Right lobe of liver (tissue), 6 donors: ENCODE data around the gene LEKR1. TPM values are rescaled to one million over a fixed set of nuclear protein-coding genes. Genes with fewer than 3 reads are reported as not detected.
"Not testable (repeated sequence)": the region's sequence is repeated elsewhere in the genome, so short reads cannot be mapped to it uniquely, and the experiment has no call there.

ENCODE experiments used
- ATAC-seq, 4 donors: fragments of 200-7000 bp; cut with Tn5 transposase; one replicate each; pipeline ENCODE4 v1.9.1; 2020; ENCODE audit warnings: mild to moderate bottlenecking in 4 of 4, moderate library complexity in 4 of 4
- DNase-seq, 3 donors: peaks; one replicate each; pipeline ENCODE4 v3.0.0-alpha.2; 2020
- H3K27ac ChIP-seq, 3 donors: fragments of 200-600 bp; one replicate each; pipeline ENCODE4 v1.8.0; 2022
- H3K27me3 ChIP-seq, 2 donors: fragments of 200-600 bp; one replicate each; pipeline ENCODE4 v1.8.0; 2022
- H3K36me3 ChIP-seq, 4 donors: fragments of 200-600 bp; sonication (generic) in 1 of 4; one replicate each; pipeline versions ENCODE4 v1.5.1 to v1.8.0; 2017 to 2022; ENCODE audit warnings: control low read depth in 1 of 4
- H3K4me1 ChIP-seq, 4 donors: fragments of 200-600 bp; sonication (generic) in 1 of 4; one replicate each; pipeline versions ENCODE4 v1.5.1 to v1.8.0; 2017 to 2022; ENCODE audit warnings: control low read depth in 1 of 4
- H3K4me3 ChIP-seq, 3 donors: fragments of 200-600 bp; one replicate each; pipeline ENCODE4 v1.8.0; 2022
- H3K9me3 ChIP-seq, 4 donors: fragments of 200-600 bp; sonication (generic) in 1 of 4; one replicate each; pipeline versions ENCODE4 v1.5.1 to v1.8.0; 2017 to 2022; ENCODE audit warnings: control low read depth in 1 of 4
- CTCF ChIP-seq, 4 donors: fragments of 200-600 bp in 3 of 4; fragments of 450-650 bp in 1 of 4; IDR thresholded peaks; one replicate each; pipeline versions ENCODE4 v1.5.1 to v1.8.0; 2016 to 2022; ENCODE audit warnings: antibody characterized with exemption in 4 of 4, mild to moderate bottlenecking in 2 of 4
- POLR2A ChIP-seq: fragments of 450-650 bp; IDR thresholded peaks from one replicate; pipeline ENCODE4 v1.6.1; 2017; ENCODE audit warnings: antibody characterized with exemption, mild to moderate bottlenecking
- WGBS: methylation state at CpG from one replicate; pipeline ENCODE4 v1.1.6; 2018; ENCODE audit warnings: low coverage, low lambda C conversion rate; ENCODE audit not compliant: insufficient coverage; ENCODE audit errors: missing lambda C conversion rate; 5-methylcytosine and 5-hydroxymethylcytosine counted together
- intact Hi-C, 2 donors: fragments of 100-400 bp; cut with DNase I; formaldehyde crosslinking; loops; one replicate each; pipeline versions ENCODE4 v1.11.2 to v1.14.1; 2022
- total RNA-seq, 6 experiments: library from RNA; depleted of rRNA in 2 of 6; stranded (reverse); fragments of >200 nt in 2 of 6; fragmentation: NEBNext Ultra II Directional in 3 of 6; extraction: Animal tissue kit (Norgen Biotek cat#: 25700) in 3 of 6; gene quantifications; one replicate each; pipeline versions ENCODE4 v1.1.0 to v1.2.4, GENCODE V29; 2016 to 2023
- donor health status: DM: no; HTN: yes; CAD: no.
- donor health status: DM: no; HTN: no; CAD: no.
- donor health status: DM: no; HTN: no; CAD: no.
- donor health status: DM: no; HTN: yes; CAD: no.
- donor health status: DM: no; HTN: yes; CAD: no.

The LEKR1 gene
- total RNA-seq, 6 experiments from 2014 or later, result 0.49 to 1.4 (median 0.74) TPM; not detected in 2

- Histone ChIP-seq H3K4me1 (no peaks in the 10 kb centered on the region), H3K9me3 (no peaks in the 10 kb centered on the region), H3K36me3 (no peaks in the 10 kb centered on the region), H3K4me3 (no peak overlapping the region), H3K27me3 (no peaks in the 10 kb centered on the region), H3K27ac (no peak overlapping the region)
- TF ChIP-seq POLR2A (no peak), CTCF (IDR thresholded peaks at IDR 0.05) (no peak)
- intact Hi-C loops, result no loop called here
- WGBS, result 78% methylated on average over 2 of the region's 2 CpGs
- no peak for DNase-seq
- no peak for ATAC-seq
Measured at GRCh38 chr3:156862338-156862737, 36.2 kb downstream of the LEKR1 start.

- WGBS, result 69% methylated on average over 1 of the region's 2 CpGs
- Histone ChIP-seq H3K9me3 (no peaks in the 10 kb centered on the region), H3K27me3 (no peaks in the 10 kb centered on the region), H3K4me3 (no peak overlapping the region), H3K36me3 (no peaks in the 10 kb centered on the region), H3K27ac (no peak overlapping the region), H3K4me1 (no peaks in the 10 kb centered on the region)
- no peak for DNase-seq
- intact Hi-C loops, result no loop called here
- TF ChIP-seq POLR2A, result no peak
- TF ChIP-seq CTCF (IDR thresholded peaks at IDR 0.05), result no peak
- ATAC-seq, result no peak
Measured at GRCh38 chr3:156865732-156866131, 39.6 kb downstream of the LEKR1 start.

- TF ChIP-seq CTCF (IDR thresholded peaks at IDR 0.05) (no peak), POLR2A (no peak)
- DNase-seq (no peak), ATAC-seq (no peak)
- intact Hi-C loops, result no loop called here
- H3K4me3 ChIP-seq, result no peak overlapping the region
- no peaks in the 10 kb centered on the region for H3K9me3 ChIP-seq
- H3K36me3 ChIP-seq, result no peaks in the 10 kb centered on the region
- H3K27ac ChIP-seq, result no peak overlapping the region
- H3K27me3 ChIP-seq, result no peaks in the 10 kb centered on the region
- H3K4me1 ChIP-seq, result no peaks in the 10 kb centered on the region
- 45% methylated on average over 1 of the region's 1 CpG for WGBS
Measured at GRCh38 chr3:156867174-156867573, 41.0 kb downstream of the LEKR1 start.

- no peaks in the 10 kb centered on the region for H3K9me3 ChIP-seq
- 85% methylated on average over 3 of the region's 3 CpGs for WGBS
- H3K36me3 ChIP-seq, result no peaks in the 10 kb centered on the region
- H3K27ac ChIP-seq, result no peak overlapping the region
- no peak overlapping the region for H3K4me3 ChIP-seq
- ATAC-seq (no peak), DNase-seq (no peak)
- intact Hi-C loops, result no loop called here
- no peaks in the 10 kb centered on the region for H3K4me1 ChIP-seq
- TF ChIP-seq POLR2A (no peak), CTCF (IDR thresholded peaks at IDR 0.05) (no peak)
- H3K27me3 ChIP-seq, result no peaks in the 10 kb centered on the region
Measured at GRCh38 chr3:156867920-156868319, 41.8 kb downstream of the LEKR1 start.

- WGBS, result 78% methylated on average over 1 of the region's 1 CpG
- intact Hi-C loops, result no loop called here
- H3K9me3 ChIP-seq, result no peaks in the 10 kb centered on the region
- no peaks in the 10 kb centered on the region for H3K4me1 ChIP-seq
- H3K27me3 ChIP-seq, result no peaks in the 10 kb centered on the region
- ATAC-seq (no peak), DNase-seq (no peak)
- H3K4me3 ChIP-seq, result no peak overlapping the region
- TF ChIP-seq CTCF (IDR thresholded peaks at IDR 0.05) (no peak), POLR2A (no peak)
- H3K36me3 ChIP-seq, result no peaks in the 10 kb centered on the region
- no peak overlapping the region for H3K27ac ChIP-seq
Measured at GRCh38 chr3:156873906-156874305, 47.8 kb downstream of the LEKR1 start.

GRCh38 chr3:156879491-156879890 lies 53.3 kb downstream of the LEKR1 start:
- H3K27ac ChIP-seq, H3K27me3 ChIP-seq, ATAC-seq, H3K4me3 ChIP-seq, intact Hi-C loops, H3K4me1 ChIP-seq, H3K9me3 ChIP-seq, DNase-seq, H3K36me3 ChIP-seq: not testable (repeated sequence)
- WGBS, result 100% methylated on average over 1 of the region's 3 CpGs
